Measurements from ENCODE around the gene GLCE.

The GLCE gene

GRCh38 chr15:69172847-69173246, 12.4 kb downstream of the GLCE start:
- no peaks in the 10 kb centered on the region; the same call in 1 of the 2 replicates for H3K79me2 ChIP-seq (ENCODE audit: insufficient read depth, low read length)
- no peak overlapping the region for H2AFZ ChIP-seq (ENCODE audit: low read depth, low read length, severe bottlenecking)
- no peaks in the 10 kb centered on the region for H3K27me3 ChIP-seq (ENCODE audit: low read length)
- H3K36me3 ChIP-seq (ENCODE audit: low read length), result no peaks in the 10 kb centered on the region
- H4K20me1 ChIP-seq (ENCODE audit: low read depth, low read length), result peaks cover 12% of the 10 kb centered on the region
- no peaks in the 10 kb centered on the region for H3K9me3 ChIP-seq (ENCODE audit: insufficient read depth, low read length)
- H3K27ac ChIP-seq (ENCODE audit: low read depth, low read length), result no peak overlapping the region
- H3K9ac ChIP-seq (ENCODE audit: low read length), result no peak overlapping the region
- no peak overlapping the region for H3K4me3 ChIP-seq (ENCODE audit: insufficient read depth, low read length, poor library complexity, severe bottlenecking)
- TF ChIP-seq CTCF (IDR thresholded peaks at IDR 0.05; ENCODE audit: insufficient read depth, low read length, poor library complexity, severe bottlenecking) (no peak), EZH2phosphoT487 (conservative IDR thresholded peaks at IDR 0.05; ENCODE audit: low read length) (no peak)
- no peaks in the 10 kb centered on the region for H3F3A ChIP-seq (ENCODE audit: insufficient read depth)
- H3K9me2 ChIP-seq (replicated peaks; ENCODE audit: insufficient read depth, low read length), result no peaks in the 10 kb centered on the region
- no peak overlapping the region for H3K4me2 ChIP-seq (ENCODE audit: low read depth, low read length, poor library complexity, severe bottlenecking)

DNA sequence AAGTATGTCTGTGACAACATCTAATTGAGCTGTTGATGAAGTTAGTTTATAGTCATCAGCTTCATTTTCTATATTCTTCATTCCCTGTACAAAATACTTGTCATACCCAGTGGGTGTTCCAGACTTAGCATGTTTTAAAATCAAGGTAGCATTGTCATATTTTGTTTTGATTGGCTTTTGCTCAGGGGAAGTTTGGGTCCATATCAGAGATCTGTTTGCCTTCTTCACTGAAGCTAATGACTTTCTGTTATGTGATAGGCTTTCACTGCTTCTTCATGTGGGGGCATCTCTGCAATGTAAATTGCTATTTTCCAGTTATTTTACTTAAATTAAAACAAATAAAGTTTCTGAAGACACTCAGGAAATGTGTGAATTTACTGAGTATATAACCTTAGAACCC, 15.1 kb downstream of the GLCE start:
- no peak overlapping the region for H3K4me2 ChIP-seq (ENCODE audit: low read depth, low read length, poor library complexity, severe bottlenecking)
- H3F3A ChIP-seq (ENCODE audit: insufficient read depth), result no peaks in the 10 kb centered on the region
- no peaks in the 10 kb centered on the region for H3K9me3 ChIP-seq (ENCODE audit: insufficient read depth, low read length)
- no peak for TF ChIP-seq EZH2phosphoT487 (conservative IDR thresholded peaks at IDR 0.05; ENCODE audit: low read length)
- no peak for TF ChIP-seq CTCF (IDR thresholded peaks at IDR 0.05; ENCODE audit: insufficient read depth, low read length, poor library complexity, severe bottlenecking)
- no peaks in the 10 kb centered on the region for H3K27me3 ChIP-seq (ENCODE audit: low read length)
- H2AFZ ChIP-seq (ENCODE audit: low read depth, low read length, severe bottlenecking), result no peak overlapping the region
- no peaks in the 10 kb centered on the region for H3K9me2 ChIP-seq (replicated peaks; ENCODE audit: insufficient read depth, low read length)
- no peaks in the 10 kb centered on the region for H3K36me3 ChIP-seq (ENCODE audit: low read length)
- H3K4me3 ChIP-seq (ENCODE audit: insufficient read depth, low read length, poor library complexity, severe bottlenecking), result no peak overlapping the region
- H3K79me2 ChIP-seq (ENCODE audit: insufficient read depth, low read length), result no peaks in the 10 kb centered on the region; the same call in 1 of the 2 replicates
- peaks cover 13% of the 10 kb centered on the region; the same call in 1 of the 2 replicates for H4K20me1 ChIP-seq (ENCODE audit: low read depth, low read length)
- H3K9ac ChIP-seq (ENCODE audit: low read length), result no peak overlapping the region
- no peak overlapping the region for H3K27ac ChIP-seq (ENCODE audit: low read depth, low read length)

- Histone ChIP-seq H3K79me2 (ENCODE audit: insufficient read depth, low read length) (no peaks in the 10 kb centered on the region), H3K4me3 (ENCODE audit: insufficient read depth, low read length, poor library complexity, severe bottlenecking) (no peak overlapping the region), H3K9me2 (replicated peaks; ENCODE audit: insufficient read depth, low read length) (no peaks in the 10 kb centered on the region), H3K36me3 (ENCODE audit: low read length) (no peaks in the 10 kb centered on the region), H3K27ac (ENCODE audit: low read depth, low read length) (no peak overlapping the region), H3K9me3 (ENCODE audit: insufficient read depth, low read length) (no peaks in the 10 kb centered on the region), H3K9ac (ENCODE audit: low read length) (no peak overlapping the region), H3K4me2 (ENCODE audit: low read depth, low read length, poor library complexity, severe bottlenecking) (no peak overlapping the region), H2AFZ (ENCODE audit: low read depth, low read length, severe bottlenecking) (no peak overlapping the region), H4K20me1 (ENCODE audit: low read depth, low read length) (peaks cover 11% of the 10 kb centered on the region), H3F3A (ENCODE audit: insufficient read depth) (no peaks in the 10 kb centered on the region), H3K27me3 (ENCODE audit: low read length) (no peaks in the 10 kb centered on the region)
- TF ChIP-seq EZH2phosphoT487 (conservative IDR thresholded peaks at IDR 0.05; ENCODE audit: low read length), result no peak
- TF ChIP-seq CTCF (IDR thresholded peaks at IDR 0.05; ENCODE audit: insufficient read depth, low read length, poor library complexity, severe bottlenecking), result no peak
Measured at GRCh38 chr15:69181424-69181823, 21.0 kb downstream of the GLCE start.

All from SU-DHL-6 (cell line).